ENCODE results near the gene FAM222B.
"Not testable (repeated sequence)": the region's sequence is repeated elsewhere in the genome, so short reads cannot be mapped to it uniquely, and the experiment has no call there.

Gene FAM222B

GRCh38 chr17:28879886-28880571 is 37.4 kb upstream of the FAM222B start:
- no peak for DNase-seq (ENCODE audit: low read depth)
- no peak for TF ChIP-seq CTCF (IDR thresholded peaks at IDR 0.05; ENCODE audit: control insufficient read depth, extremely low read depth, insufficient read depth)
- no peak overlapping the region for H3K4me3 ChIP-seq (ENCODE audit: low read depth, low read length)

- peak; percentile 59 for TF ChIP-seq CTCF (IDR thresholded peaks at IDR 0.05; ENCODE audit: control insufficient read depth, extremely low read depth, insufficient read depth)
- no peak for DNase-seq (ENCODE audit: low read depth)
- H3K4me3 ChIP-seq (ENCODE audit: low read depth, low read length), result no peak overlapping the region
Measured at GRCh38 chr17:28878981-28879380, 36.4 kb upstream of the FAM222B start.

GRCh38 chr17:28878158-28878910 is 35.7 kb upstream of the FAM222B start:
- H3K4me3 ChIP-seq (ENCODE audit: low read depth, low read length), result no peak overlapping the region
- TF ChIP-seq CTCF (IDR thresholded peaks at IDR 0.05; ENCODE audit: control insufficient read depth, extremely low read depth, insufficient read depth), result no peak
- no peak for DNase-seq (ENCODE audit: low read depth)

- DNase-seq (ENCODE audit: low read depth); H3K4me3 ChIP-seq (ENCODE audit: low read depth, low read length): not testable (repeated sequence)
Measured at GRCh38 chr17:28877150-28877711, 34.6 kb upstream of the FAM222B start.

- no peak for DNase-seq (ENCODE audit: low read depth)
- H3K4me3 ChIP-seq (ENCODE audit: low read depth, low read length), result no peak overlapping the region
- no peak for TF ChIP-seq CTCF (IDR thresholded peaks at IDR 0.05; ENCODE audit: control insufficient read depth, extremely low read depth, insufficient read depth)
Measured at GRCh38 chr17:28875848-28876550, 33.4 kb upstream of the FAM222B start.

GRCh38 chr17:28874750-28875149 is 32.2 kb upstream of the FAM222B start:
- H3K4me3 ChIP-seq (ENCODE audit: low read depth, low read length), result no peak overlapping the region
- DNase-seq (ENCODE audit: low read depth), result no peak
- TF ChIP-seq CTCF (IDR thresholded peaks at IDR 0.05; ENCODE audit: control insufficient read depth, extremely low read depth, insufficient read depth), result no peak

GRCh38 chr17:28873839-28874238 is 31.2 kb upstream of the FAM222B start:
- DNase-seq (ENCODE audit: low read depth), result no peak
- no peak overlapping the region for H3K4me3 ChIP-seq (ENCODE audit: low read depth, low read length)
- no peak for TF ChIP-seq CTCF (IDR thresholded peaks at IDR 0.05; ENCODE audit: control insufficient read depth, extremely low read depth, insufficient read depth)
